Measurements from ENCODE around the gene UBE2H.
"Not testable (repeated sequence)": the region's sequence is repeated elsewhere in the genome, so short reads cannot be mapped to it uniquely, and the experiment has no call there.

Gene UBE2H

DNA sequence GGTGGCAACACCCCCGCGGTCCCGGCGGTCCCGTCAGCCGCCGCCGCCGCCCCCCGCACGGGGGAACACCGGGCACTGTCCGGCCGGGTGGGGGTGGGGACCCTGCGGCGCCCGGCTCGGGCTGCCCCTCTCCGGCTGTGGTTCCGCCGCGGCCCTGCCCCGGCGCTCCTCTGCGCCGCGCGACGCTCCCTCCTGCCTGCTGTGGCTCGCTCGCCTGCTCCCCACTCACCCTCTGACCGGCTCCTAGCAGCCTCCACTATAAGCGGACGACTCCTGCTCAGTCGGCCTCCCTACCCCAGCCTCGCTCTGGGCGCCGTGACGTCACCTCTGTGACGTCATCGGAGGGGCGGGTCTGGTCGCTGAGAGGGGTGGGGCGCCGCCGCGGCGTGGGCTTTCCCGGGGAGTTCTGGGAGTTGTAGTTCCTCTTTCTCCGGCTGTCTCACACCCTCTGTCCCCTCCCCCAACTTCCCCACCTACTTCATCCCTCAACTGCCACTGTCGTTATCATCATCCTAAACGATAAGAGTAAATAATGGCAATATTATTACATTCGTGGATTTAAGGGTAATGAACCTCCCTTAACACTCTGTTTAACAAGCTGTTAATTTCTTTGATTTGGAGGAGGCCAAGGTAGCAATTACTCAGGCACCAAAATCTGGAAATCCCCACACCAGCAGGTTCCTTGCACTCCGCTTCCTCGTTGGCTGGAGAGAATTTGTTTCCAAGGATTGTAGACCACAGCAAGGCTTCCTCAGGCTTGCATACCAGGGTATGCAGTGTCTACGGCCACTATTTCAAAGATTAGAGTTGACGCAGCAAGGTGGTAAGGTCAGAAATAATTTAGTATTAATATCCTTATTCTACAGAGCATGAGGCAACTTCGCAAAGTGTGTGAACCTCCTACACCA lies at the start of gene UBE2H:
UBE2H (minus strand) TSS at position 308 of the 908 bp plus-strand sequence. CDS start 405 bp downstream, outside the sequence.
- peak; percentile 95 for DNase-seq

- DNase-seq: no peak
Observed at GRCh38 chr7:129998446-129998845, 45.7 kb upstream of the UBE2H start.

DNA sequence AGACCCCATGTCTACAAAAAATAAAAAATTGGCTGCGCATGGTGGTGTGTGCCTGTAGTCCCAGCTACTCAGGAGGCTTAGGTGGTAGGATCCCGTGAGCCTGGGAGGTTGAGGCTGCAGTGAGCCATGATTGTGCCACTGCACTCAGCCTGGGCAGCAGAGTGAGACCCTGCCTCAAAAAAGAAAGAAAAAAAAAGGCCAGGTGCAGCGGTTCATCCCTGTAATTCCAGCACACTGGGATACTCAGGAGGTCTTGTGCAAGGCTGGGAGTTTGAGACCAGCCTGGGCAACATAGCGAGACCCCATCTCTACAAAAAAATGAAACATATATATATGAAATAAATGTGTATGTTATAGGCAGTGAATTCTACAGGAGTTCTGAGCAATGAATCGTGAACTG lies 44.5 kb upstream of the UBE2H start:
- no peak for DNase-seq

GRCh38 chr7:129993275-129993674 lies 40.5 kb upstream of the UBE2H start:
- no peak for DNase-seq

DNA sequence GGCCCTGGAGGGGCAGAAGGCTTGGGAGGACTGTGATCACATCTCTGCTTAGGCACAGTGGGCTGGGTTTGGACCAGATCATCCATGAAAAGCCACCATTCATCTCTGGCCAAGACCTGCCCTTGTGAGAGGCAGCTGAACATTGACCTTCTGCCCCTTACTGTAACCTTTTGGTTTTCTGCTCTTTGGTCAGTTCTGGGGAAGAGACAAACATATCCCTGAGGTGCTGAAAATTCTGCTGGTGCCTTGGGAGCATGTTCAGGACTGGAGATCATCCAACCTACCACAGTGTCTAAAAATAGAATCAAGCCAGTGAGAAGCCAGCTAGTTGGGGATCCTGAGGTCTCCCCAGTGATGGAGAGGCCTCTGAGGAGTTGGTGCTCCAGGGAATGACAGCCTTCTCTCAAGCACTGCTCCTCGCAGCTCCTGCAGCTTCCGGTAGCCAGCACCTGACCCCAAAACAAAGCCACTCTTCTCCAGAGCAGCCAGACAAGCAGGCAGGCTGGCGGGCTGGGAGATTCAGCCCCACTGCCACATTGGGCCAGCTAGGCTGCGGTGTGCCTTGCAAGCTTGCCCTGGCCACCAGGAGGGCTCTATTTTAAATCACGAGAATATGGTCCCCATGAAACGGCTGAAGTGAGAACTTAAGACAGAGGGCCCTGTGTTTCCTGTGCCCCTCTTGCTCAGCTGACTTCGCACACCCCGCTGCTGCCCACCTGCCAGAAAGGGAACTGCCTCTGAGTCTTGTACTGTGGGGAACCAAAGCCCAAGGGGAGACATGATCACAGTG lies 37.8 kb upstream of the UBE2H start:
- DNase-seq: no peak

DNA sequence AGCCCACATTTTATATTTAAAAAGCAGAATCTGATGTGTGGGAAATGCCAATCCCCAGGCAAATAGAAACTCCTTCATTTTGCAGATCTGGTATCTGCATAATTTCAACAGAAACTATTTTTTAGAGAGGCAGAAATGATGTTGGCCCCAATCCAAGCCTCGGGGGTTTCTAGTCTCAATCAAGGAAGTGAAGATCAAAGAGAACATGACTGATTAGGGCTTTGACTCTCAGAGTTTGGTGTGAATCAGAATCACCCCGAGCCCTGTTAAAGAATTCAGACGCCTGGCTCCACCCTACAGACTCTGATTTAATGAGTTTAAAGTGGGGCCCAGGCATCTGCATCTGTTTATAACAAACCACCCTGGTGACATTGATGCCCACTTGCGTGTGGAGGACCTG lies 36.7 kb upstream of the UBE2H start:
- DNase-seq: peak; percentile 17

DNA sequence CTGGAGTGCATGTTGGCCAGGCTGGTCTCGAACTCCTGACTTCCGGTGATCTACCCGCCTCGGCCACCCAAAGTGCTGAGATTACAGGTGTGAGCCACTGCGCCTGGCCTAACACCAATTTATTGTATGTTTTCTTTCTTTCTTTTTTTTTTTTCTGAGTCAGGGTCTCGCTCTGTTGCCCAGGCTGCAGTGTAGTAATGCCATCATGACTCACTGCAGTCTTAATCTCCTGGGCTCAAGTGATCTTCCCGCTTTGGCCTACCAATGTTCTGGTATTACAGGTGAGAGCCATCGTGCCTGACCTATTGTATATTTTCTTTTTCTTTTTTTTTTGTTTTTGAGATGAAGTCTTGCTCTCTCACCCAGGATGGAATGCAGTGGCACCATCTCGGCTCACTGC lies 33.8 kb upstream of the UBE2H start:
- DNase-seq: no peak

DNA sequence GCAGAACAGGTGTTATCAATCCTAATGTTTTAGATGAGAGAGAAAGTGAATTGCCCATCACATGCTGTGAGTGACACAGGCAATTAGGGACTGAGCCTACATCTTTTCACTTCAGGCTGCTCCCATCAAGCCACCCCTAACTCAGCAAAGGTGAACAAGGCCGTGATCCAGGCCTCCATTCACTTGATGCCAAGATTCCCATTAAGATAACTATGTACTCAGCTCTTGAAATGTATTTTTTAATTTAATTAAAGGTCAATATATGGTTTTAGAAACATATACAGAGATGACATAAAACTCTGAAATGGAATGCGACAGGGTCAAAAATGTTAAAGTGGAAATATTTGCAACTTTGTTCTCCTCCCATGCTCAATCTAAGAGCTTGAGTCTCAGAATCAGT lies 27.9 kb upstream of the UBE2H start:
- DNase-seq: no peak

DNA sequence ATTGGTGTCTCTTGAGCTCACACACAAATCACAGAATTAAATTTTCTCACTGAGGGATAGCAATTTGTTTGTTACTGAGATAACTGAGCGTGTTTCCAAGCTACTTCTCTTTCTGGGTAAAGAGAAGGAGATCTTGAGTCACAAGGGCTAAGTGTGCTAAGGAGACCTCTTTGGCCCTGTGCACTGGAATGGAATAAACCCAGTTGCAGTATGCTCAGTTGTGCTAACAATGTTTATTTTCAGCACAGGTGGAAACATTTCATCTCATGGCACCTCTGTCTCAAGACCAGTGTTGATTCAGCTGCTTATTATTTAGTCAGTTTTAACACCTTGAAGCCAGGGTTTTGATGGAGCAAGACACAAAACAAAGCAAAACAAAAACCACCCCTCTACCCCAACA lies 22.5 kb upstream of the UBE2H start:
- DNase-seq: no peak

DNA sequence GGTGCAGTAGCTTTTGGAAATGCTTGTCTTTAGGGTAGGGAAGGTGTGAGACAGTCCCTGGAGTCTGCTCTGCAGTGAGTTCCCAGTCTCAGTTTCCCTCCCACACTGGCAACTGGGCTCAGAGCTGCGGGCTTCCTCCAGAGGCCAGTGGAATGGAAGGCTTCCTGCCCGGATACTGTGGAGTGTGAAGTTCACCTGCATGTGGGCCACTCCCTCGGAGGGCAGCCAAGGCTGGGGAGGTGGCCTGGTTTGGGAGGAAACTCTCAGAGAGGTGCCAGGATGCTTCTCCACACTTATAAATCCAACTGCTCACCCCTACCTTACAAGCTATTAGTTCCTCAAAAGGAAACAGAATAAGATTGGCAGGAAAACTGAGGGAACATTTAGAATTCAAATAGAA lies 18.1 kb upstream of the UBE2H start:
- DNase-seq: no peak

GRCh38 chr7:129969881-129970446 lies 17.2 kb upstream of the UBE2H start:
- no peak for DNase-seq

DNA sequence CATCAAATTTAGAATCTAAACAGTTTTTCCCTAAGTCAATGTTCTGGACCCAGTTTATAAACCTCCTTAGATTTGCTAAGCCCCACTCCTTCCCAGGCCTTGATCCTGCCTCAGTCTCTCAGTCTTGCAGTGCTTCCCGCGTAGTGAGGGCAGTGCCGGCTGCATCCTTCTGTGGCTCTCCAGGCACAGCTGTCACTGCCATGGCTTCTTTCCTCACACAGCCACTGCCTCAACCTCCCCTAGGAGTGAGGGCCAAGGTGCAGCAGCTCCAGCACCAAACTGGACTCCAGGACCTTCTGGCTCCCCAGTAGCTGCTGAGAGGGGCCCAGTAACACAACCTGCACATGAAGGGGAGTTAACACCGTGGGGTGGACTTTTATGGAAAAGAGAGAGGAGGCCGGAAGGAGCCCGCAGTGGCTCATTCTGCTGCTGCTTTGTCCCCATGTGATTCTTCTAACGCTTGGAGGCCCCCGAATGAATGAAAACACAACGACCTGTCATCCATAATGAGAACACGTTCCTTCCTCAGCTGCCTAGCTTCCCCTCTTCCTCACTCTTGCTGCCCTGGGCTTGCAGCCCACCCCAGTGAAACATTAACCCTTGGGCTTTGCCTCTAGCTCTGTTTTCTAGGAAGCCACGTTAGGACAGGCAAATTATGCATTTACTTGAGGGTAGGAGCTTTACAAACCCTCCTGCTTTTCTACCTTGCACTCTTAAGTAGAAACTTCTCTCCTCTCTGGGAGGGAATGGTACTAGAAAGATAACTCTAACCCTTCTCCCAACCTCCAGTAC lies 16.0 kb upstream of the UBE2H start:
- DNase-seq: no peak

DNA sequence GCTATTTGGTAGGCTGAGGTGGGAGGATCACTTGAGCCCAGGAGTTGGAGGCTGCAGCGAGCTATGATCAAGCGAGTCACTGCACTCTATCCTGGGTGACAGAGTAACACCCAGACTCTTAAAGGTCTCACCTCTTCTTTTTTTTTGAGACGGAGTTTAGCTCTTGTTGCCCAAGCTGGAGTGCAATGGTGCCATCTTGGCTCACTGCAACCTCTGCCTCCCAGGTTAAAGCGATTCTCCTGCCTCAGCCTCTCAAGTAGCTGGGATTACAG lies 7.4 kb upstream of the UBE2H start:
- not testable (repeated sequence) for DNase-seq

DNA sequence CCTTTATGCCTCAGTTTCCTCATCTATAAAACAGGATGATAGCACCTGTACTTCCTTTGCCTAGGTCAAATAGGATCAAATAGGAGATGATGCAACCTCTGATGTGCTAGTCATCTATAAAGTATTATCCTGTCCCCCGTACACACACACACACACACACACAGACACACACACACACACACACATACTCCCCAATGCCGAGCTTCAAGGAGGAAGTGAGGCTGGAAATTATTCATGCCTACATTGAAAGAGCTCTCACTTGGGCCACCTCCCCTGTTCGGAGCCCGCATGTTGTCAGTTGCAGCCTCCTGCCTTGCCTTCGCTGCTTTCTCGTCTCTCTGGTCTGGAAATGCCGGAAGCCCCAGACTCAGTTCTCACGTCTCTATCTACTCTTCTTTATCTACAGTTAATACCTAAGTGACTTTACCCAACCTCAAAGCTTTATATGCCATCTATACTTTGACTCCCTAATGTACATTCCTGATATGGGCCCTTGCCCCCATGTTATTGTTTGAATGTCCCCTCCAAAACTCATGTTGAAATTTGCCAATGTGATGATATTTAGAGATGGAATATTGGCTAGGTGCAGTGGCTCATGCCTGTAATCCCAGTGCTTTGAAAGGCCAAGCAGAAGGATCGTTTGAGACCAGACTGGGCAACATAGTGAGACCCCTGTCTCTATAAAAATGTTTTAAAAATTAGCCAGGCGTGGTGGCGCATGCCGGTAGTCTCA lies 6.9 kb upstream of the UBE2H start:
- DNase-seq: no peak

GRCh38 chr7:129958643-129959470 lies 6.1 kb upstream of the UBE2H start:
- DNase-seq: no peak

- no peak for DNase-seq
Observed at GRCh38 chr7:129955993-129956543, 3.3 kb upstream of the UBE2H start.

- DNase-seq: peak; percentile 48
Observed at GRCh38 chr7:129952086-129952652, 591 bp downstream of the UBE2H start.

- no peak for DNase-seq
Observed at GRCh38 chr7:129951226-129952085, 1.3 kb downstream of the UBE2H start.

- DNase-seq: no peak
Observed at GRCh38 chr7:129950933-129951225, 1.9 kb downstream of the UBE2H start.
